ENCODE measurements around the gene SNAPC5. TPM values are rescaled to one million over a fixed set of nuclear protein-coding genes. Genes with fewer than 3 reads are reported as not detected.

The SNAPC5 gene
- total and polyA plus RNA-seq, 2 of the 13 experiments (the other 11 are each of a cell fraction or from before 2014, with no cell fraction given): 14.8 to 36.2 TPM

- Histone ChIP-seq H4K20me1 (ENCODE audit: insufficient read depth, low read length) (peaks cover 31% of the 10 kb centered on the region), H3K4me1 (ENCODE audit: insufficient read depth, low read length) (peaks cover 50% of the 10 kb centered on the region), H3K4me3 (replicated peaks in 1 of 3; ENCODE audit: insufficient read depth in 1 of 3, low read depth in 2 of 3, low read length in 3 of 3) (peak overlapping the region; percentile 69 to 100 (median 88)), H3K9ac (ENCODE audit: insufficient read depth, low read depth, low read length) (peak overlapping the region; percentile 96), H3K36me3 (replicated peaks in 1 of 2; ENCODE audit: control insufficient read depth in 1 of 2, insufficient read depth in 2 of 2, low read length in 2 of 2) (peaks cover 6 to 42% of the 10 kb centered on the region in 2 experiments; a peak in 4 of 5 replicates), H3K27ac (ENCODE audit: extremely low read length, insufficient read depth, low read length) (peak overlapping the region; percentile 89), H3K79me2 (ENCODE audit: insufficient read depth, low read length) (peaks cover 55% of the 10 kb centered on the region), H3K27me3 (ENCODE audit: control insufficient read depth in 1 of 2, insufficient read depth in 2 of 2, low read length in 2 of 2) (peaks cover 0 to 5% of the 10 kb centered on the region in 2 experiments; a peak in 1 of 5 replicates), H3K4me2 (ENCODE audit: low read depth, low read length) (peak overlapping the region; percentile 93), H2AFZ (ENCODE audit: low read length) (no peak overlapping the region), H3K9me3 (ENCODE audit: low read length) (no peaks in the 10 kb centered on the region)
- intact Hi-C loops (cut with micrococcal nuclease; ENCODE audit: unreplicated experiment) (no loop called here), in situ Hi-C loops (cut with HindIII; ENCODE audit: extremely low pct_ligation_motif_present, low pct_unique_long_range_greater_than_20kb) (no loop called here)
- POLR2A ChIA-PET: interaction anchor here (0.5 to 1.3 kb wide), 2 partner anchors 9 to 121 kb away, joined by 3 read pairs; no protein-coding TSS in a partner anchor
- TF ChIP-seq ARNT2 (CRISPR knock-in tag; IDR thresholded peaks at IDR 0.05; ENCODE audit: low read depth): 0 out of 2 replicates have a peak, but pooled peaks have one; percentile 30
- TF ChIP-seq ZNF709 (CRISPR knock-in tag; IDR thresholded peaks at IDR 0.05): 0 out of 2 replicates have a peak, but pooled peaks have one; percentile 4
- TF ChIP-seq RNF219 (CRISPR knock-in tag; IDR thresholded peaks at IDR 0.05): 0 out of 2 replicates have a peak, but pooled peaks have one; percentile 12
- peak; percentile 58; the same call in 1 of the 2 replicates for TF ChIP-seq ZNF235 (CRISPR knock-in tag; IDR thresholded peaks at IDR 0.05; ENCODE audit: borderline replicate concordance)
- peak; percentile 24 to 32; a peak in 1 of 4 replicates for TF ChIP-seq MAFK (conservative IDR thresholded peaks at IDR 0.05 in 1 of 2, IDR thresholded peaks at IDR 0.05 in 1 of 2; ENCODE audit: low read length in 2 of 2)
- peak; percentile 66 for TF ChIP-seq U2AF1 (optimal IDR thresholded peaks at IDR 0.05; ENCODE audit: low read depth, low read length)
- TF ChIP-seq SMAD3 (CRISPR knock-in tag; IDR thresholded peaks at IDR 0.05): 0 out of 2 replicates have a peak, but pooled peaks have one; percentile 9
- peak; percentile 11; the same call in 1 of the 2 replicates for TF ChIP-seq ZNF20 (CRISPR knock-in tag; IDR thresholded peaks at IDR 0.05)
- TF ChIP-seq ZNF205 (CRISPR knock-in tag; IDR thresholded peaks at IDR 0.05): 0 out of 2 replicates have a peak, but pooled peaks have one; percentile 5
- no peak for TF ChIP-seq ZNF704 (CRISPR knock-in tag; IDR thresholded peaks at IDR 0.05; ENCODE audit: borderline replicate concordance)
- TF ChIP-seq, protein P1, sequence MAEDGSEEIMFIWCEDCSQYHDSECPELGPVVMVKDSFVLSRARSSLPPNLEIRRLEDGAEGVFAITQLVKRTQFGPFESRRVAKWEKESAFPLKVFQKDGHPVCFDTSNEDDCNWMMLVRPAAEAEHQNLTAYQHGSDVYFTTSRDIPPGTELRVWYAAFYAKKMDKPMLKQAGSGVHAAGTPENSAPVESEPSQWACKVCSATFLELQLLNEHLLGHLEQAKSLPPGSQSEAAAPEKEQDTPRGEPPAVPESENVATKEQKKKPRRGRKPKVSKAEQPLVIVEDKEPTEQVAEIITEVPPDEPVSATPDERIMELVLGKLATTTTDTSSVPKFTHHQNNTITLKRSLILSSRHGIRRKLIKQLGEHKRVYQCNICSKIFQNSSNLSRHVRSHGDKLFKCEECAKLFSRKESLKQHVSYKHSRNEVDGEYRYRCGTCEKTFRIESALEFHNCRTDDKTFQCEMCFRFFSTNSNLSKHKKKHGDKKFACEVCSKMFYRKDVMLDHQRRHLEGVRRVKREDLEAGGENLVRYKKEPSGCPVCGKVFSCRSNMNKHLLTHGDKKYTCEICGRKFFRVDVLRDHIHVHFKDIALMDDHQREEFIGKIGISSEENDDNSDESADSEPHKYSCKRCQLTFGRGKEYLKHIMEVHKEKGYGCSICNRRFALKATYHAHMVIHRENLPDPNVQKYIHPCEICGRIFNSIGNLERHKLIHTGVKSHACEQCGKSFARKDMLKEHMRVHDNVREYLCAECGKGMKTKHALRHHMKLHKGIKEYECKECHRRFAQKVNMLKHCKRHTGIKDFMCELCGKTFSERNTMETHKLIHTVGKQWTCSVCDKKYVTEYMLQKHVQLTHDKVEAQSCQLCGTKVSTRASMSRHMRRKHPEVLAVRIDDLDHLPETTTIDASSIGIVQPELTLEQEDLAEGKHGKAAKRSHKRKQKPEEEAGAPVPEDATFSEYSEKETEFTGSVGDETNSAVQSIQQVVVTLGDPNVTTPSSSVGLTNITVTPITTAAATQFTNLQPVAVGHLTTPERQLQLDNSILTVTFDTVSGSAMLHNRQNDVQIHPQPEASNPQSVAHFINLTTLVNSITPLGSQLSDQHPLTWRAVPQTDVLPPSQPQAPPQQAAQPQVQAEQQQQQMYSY (CRISPR knock-in tag; IDR thresholded peaks at IDR 0.05): no peak
- TF ChIP-seq, protein P2, sequence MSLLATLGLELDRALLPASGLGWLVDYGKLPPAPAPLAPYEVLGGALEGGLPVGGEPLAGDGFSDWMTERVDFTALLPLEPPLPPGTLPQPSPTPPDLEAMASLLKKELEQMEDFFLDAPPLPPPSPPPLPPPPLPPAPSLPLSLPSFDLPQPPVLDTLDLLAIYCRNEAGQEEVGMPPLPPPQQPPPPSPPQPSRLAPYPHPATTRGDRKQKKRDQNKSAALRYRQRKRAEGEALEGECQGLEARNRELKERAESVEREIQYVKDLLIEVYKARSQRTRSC (CRISPR knock-in tag; IDR thresholded peaks at IDR 0.05; ENCODE audit: low read depth): no peak
- CTCF ChIA-PET (ENCODE audit: low intra/inter-chr PET ratio, low total read pairs): no interaction called here
- ATAC-seq (no peak), FAIRE-seq (no peak), DNase-seq (ENCODE audit: low spot score) (no peak)
- under 1% methylated on average over 12 of the region's 12 CpGs for WGBS (ENCODE audit: low lambda C conversion rate)
- TSS peak; percentile 69 for BruUV-seq (replicated peaks)
Observed at GRCh38 chr15:66503780-66504562, 6.4 kb upstream of the SNAPC5 start.

Data from HepG2 (cell line).